ENCODE measurements around the gene NAE1.

- TF ChIP-seq CEBPB (IDR thresholded peaks at IDR 0.05) (no peak), YY1 (IDR thresholded peaks at IDR 0.05; ENCODE audit: low read depth) (no peak), EP300 (IDR thresholded peaks at IDR 0.05; ENCODE audit: borderline replicate concordance) (no peak), REST (IDR thresholded peaks at IDR 0.05; ENCODE audit: low read depth) (no peak), TEAD4 (IDR thresholded peaks at IDR 0.05) (no peak), FOXM1 (IDR thresholded peaks at IDR 0.05; ENCODE audit: borderline replicate concordance, low read depth) (no peak), NFIC (IDR thresholded peaks at IDR 0.05) (no peak), EGR1 (IDR thresholded peaks at IDR 0.05) (no peak), MAX (IDR thresholded peaks at IDR 0.05) (no peak), TAF1 (IDR thresholded peaks at IDR 0.05; ENCODE audit: low read depth) (no peak), RAD21 (IDR thresholded peaks at IDR 0.05; ENCODE audit: low read depth) (no peak)
Observed at GRCh38 chr16:66849549-66849948, 18.8 kb upstream of the NAE1 start.

All from Ishikawa (cell line).